HepG2 (cell line): ENCODE results near the gene TEKTIP1.

ENCODE experiments used
- PAX8 ChIP-seq: sonication (generic); formaldehyde crosslinking; IDR thresholded peaks from 2 replicates; pipeline ENCODE4 v1.8.0; 2022; ENCODE audit warnings: mild to moderate bottlenecking, missing genetic modification reagents, borderline replicate concordance
- ZNF235 ChIP-seq: sonication (generic); formaldehyde crosslinking; IDR thresholded peaks from 2 replicates; pipeline ENCODE4 v1.8.1; 2023; ENCODE audit warnings: mild to moderate bottlenecking, missing genetic modification reagents, borderline replicate concordance
- ZNF362 ChIP-seq: sonication (generic); formaldehyde crosslinking; IDR thresholded peaks from 2 replicates; pipeline ENCODE4 v1.4.0; 2020; ENCODE audit warnings: missing genetic modification reagents, mild to moderate bottlenecking, borderline replicate concordance

- TF ChIP-seq PAX8 (CRISPR knock-in tag) (no peak), ZNF362 (no peak), ZNF235 (CRISPR knock-in tag) (no peak)
Observed at GRCh38 chr19:3556423-3556977, 17.5 kb downstream of the TEKTIP1 start.
